HG03442 (cell line): ENCODE results near the gene JMJD4.
"Not testable (repeated sequence)": the region's sequence is repeated elsewhere in the genome, so short reads cannot be mapped to it uniquely, and the experiment has no call there.

ENCODE experiments used
- ATAC-seq: cut with Tn5 transposase; IDR thresholded peaks from one replicate; pipeline ENCODE4 v1.9.1; 2021; ENCODE audit warnings: mild to moderate bottlenecking, moderate library complexity; ENCODE audit not compliant: unreplicated experiment

Gene JMJD4

GRCh38 chr1:227733751-227734545 is 1.2 kb downstream of the JMJD4 start:
- no peak for ATAC-seq

GRCh38 chr1:227733309-227733705 is 1.8 kb downstream of the JMJD4 start:
- no peak for ATAC-seq

- no peak for ATAC-seq
Observed at GRCh38 chr1:227732586-227733308, 2.4 kb downstream of the JMJD4 start.

- ATAC-seq = no peak
Observed at GRCh38 chr1:227731696-227732585, 3.2 kb downstream of the JMJD4 start.

GRCh38 chr1:227731241-227731677 is 3.8 kb downstream of the JMJD4 start:
- ATAC-seq = no peak

GRCh38 chr1:227730630-227731151 is 4.4 kb downstream of the JMJD4 start:
- no peak for ATAC-seq

- ATAC-seq = no peak
Observed at GRCh38 chr1:227729881-227730629, 5.0 kb downstream of the JMJD4 start.

GRCh38 chr1:227729144-227729880 is 5.8 kb downstream of the JMJD4 start:
- no peak for ATAC-seq

- no peak for ATAC-seq
Observed at GRCh38 chr1:227728892-227729143, 6.3 kb downstream of the JMJD4 start.

GRCh38 chr1:227728059-227728891 is 6.8 kb downstream of the JMJD4 start:
- peak; percentile 38 for ATAC-seq

- no peak for ATAC-seq
Observed at GRCh38 chr1:227726924-227727599, 8.0 kb downstream of the JMJD4 start.

- no peak for ATAC-seq
Observed at GRCh38 chr1:227726318-227726717, 8.8 kb downstream of the JMJD4 start.

- no peak for ATAC-seq
Observed at GRCh38 chr1:227725046-227725445, 10.1 kb downstream of the JMJD4 start.

GRCh38 chr1:227723474-227723873 is 11.6 kb downstream of the JMJD4 start:
- no peak for ATAC-seq

GRCh38 chr1:227718932-227719331 is 16.2 kb downstream of the JMJD4 start:
- ATAC-seq = no peak

- peak; percentile 73 for ATAC-seq
Observed at GRCh38 chr1:227712648-227713047, 22.5 kb downstream of the JMJD4 start.

GRCh38 chr1:227710474-227710873 is 24.6 kb downstream of the JMJD4 start:
- ATAC-seq = not testable (repeated sequence)

- no peak for ATAC-seq
Observed at GRCh38 chr1:227709451-227709850, 25.7 kb downstream of the JMJD4 start.
